A673 (cell line): ENCODE data around the gene TESK2. TPM values are rescaled to one million over a fixed set of nuclear protein-coding genes. Genes with fewer than 3 reads are reported as not detected.
"Not testable (repeated sequence)": the region's sequence is repeated elsewhere in the genome, so short reads cannot be mapped to it uniquely, and the experiment has no call there.

Source experiments
- BruUV-seq: library from RNA; stranded (reverse); fragments of 400-500 nt; replicated peaks from 2 replicates; lab custom pipeline; 2021; lab: Mats Ljungman, UMichigan
- CTCF ChIA-PET: fragments of 300-600 bp; sonication (Branson Sonifier 250); formaldehyde crosslinking; loops from one replicate; lab custom pipeline; 2022; ENCODE audit warnings: antibody characterized with exemption; lab: Charles Lee
- POLR2A ChIA-PET: fragments of 300-600 bp; sonication (Branson Sonifier 250); formaldehyde crosslinking; loops from one replicate; lab custom pipeline; 2022; ENCODE audit warnings: antibody characterized with exemption; ENCODE audit not compliant: low non-redundant PET; lab: Charles Lee
- DNase-seq: peaks from one replicate; pipeline ENCODE4 v3.0.0-alpha.2; 2015; ENCODE audit warnings: low spot score
- H3K27ac ChIP-seq: fragments of 200-600 bp; sonication (generic); 2 replicates; pipeline ENCODE4 v1.5.1; 2016; ENCODE audit warnings: mixed run types, low read depth, mild to moderate bottlenecking, mixed read lengths, antibody characterized with exemption, low read length; ENCODE audit not compliant: poor library complexity, severe bottlenecking
- H3K27me3 ChIP-seq: fragments of 200-600 bp; sonication (generic); replicated peaks from 2 replicates; pipeline ENCODE4 v1.6.1; 2017; ENCODE audit warnings: mixed run types, low read depth, mild to moderate bottlenecking, mixed read lengths, antibody characterized with exemption, low read length; ENCODE audit not compliant: insufficient read depth, poor library complexity
- H3K36me3 ChIP-seq: fragments of 200-600 bp; sonication (generic); 2 replicates; pipeline ENCODE4 v1.6.1; 2016; ENCODE audit warnings: mixed run types, mild to moderate bottlenecking, mixed read lengths, antibody characterized with exemption, low read length; ENCODE audit not compliant: insufficient read depth, poor library complexity, severe bottlenecking
- H3K4me1 ChIP-seq: fragments of 200-600 bp; sonication (generic); 2 replicates; pipeline ENCODE4 v1.6.1; 2017; ENCODE audit warnings: mixed run types, mild to moderate bottlenecking, mixed read lengths, antibody characterized with exemption, low read length; ENCODE audit not compliant: insufficient read depth, poor library complexity, severe bottlenecking
- H3K4me3 ChIP-seq: fragments of 200-600 bp; sonication (generic); 2 replicates; pipeline ENCODE4 v1.5.1; 2016; ENCODE audit warnings: low read depth, mixed run types, mild to moderate bottlenecking, mixed read lengths, low read length; ENCODE audit not compliant: poor library complexity, severe bottlenecking
- H3K9me3 ChIP-seq: fragments of 200-600 bp; sonication (generic); 2 replicates; pipeline ENCODE4 v1.6.1; 2016; ENCODE audit warnings: mixed run types, low read depth, mild to moderate bottlenecking, mixed read lengths, antibody characterized with exemption, low read length; ENCODE audit not compliant: poor library complexity, severe bottlenecking
- CTCF ChIP-seq: fragments of 300-800, 200-600 bp; sonication (generic); conservative IDR thresholded peaks from 2 replicates; pipeline ENCODE4 v1.5.1; 2017; ENCODE audit warnings: low read depth, mild to moderate bottlenecking, antibody characterized with exemption, low read length, moderate library complexity, mixed read lengths
- EZH2 ChIP-seq: fragments of 200-600 bp; sonication (generic); IDR thresholded peaks from 2 replicates; pipeline ENCODE4 v1.6.1; 2017; ENCODE audit warnings: borderline replicate concordance, low read depth, mild to moderate bottlenecking, mixed read lengths, antibody characterized with exemption, low read length; ENCODE audit not compliant: poor library complexity, severe bottlenecking
- intact Hi-C: fragments of 100-400 bp; cut with micrococcal nuclease; formaldehyde crosslinking; loops from one replicate; pipeline ENCODE4 v1.10.0; 2022; ENCODE audit not compliant: unreplicated experiment
- total RNA-seq: library from RNA; stranded (reverse); gene quantifications from 2 replicates; pipeline ENCODE4 v1.2.3, GENCODE V29; 2021

The TESK2 gene
- total RNA-seq, 1 experiment from 2014 or later = 0.75 TPM

- H3K36me3 ChIP-seq = no peaks in the 10 kb centered on the region
- peak overlapping the region; percentile 56 for H3K4me3 ChIP-seq
- no peaks in the 10 kb centered on the region for H3K9me3 ChIP-seq
- no peak for DNase-seq
- TF ChIP-seq EZH2 = no peak
- TF ChIP-seq CTCF = no peak
- peaks cover 3% of the 10 kb centered on the region for H3K4me1 ChIP-seq
- CTCF ChIA-PET = interaction anchor here (0.7 to 2.1 kb wide), 5 partner anchors 131 to 477 kb away, joined by 3 to 8 read pairs (median 4); no protein-coding TSS in a partner anchor
- H3K27me3 ChIP-seq = peaks cover 16% of the 10 kb centered on the region
- H3K27ac ChIP-seq = no peak overlapping the region
- POLR2A ChIA-PET = interaction anchor here (1.0 kb wide), 1 partner anchor 30 kb away, joined by 5 read pairs; the partner anchor contains the start of gene PRDX1
- no TSS peak for BruUV-seq
- intact Hi-C loops = loop anchor here (1.0 to 5.0 kb wide), 3 partner anchors 9 to 189 kb away; partner anchors contain the start of genes CCDC163, MMACHC, MUTYH and TOE1
Observed at GRCh38 chr1:45491487-45492260, 711 bp upstream of the TESK2 start.

GRCh38 chr1:45490121-45490625 is 790 bp downstream of the TESK2 start:
- TF ChIP-seq EZH2 = no peak
- no peak for TF ChIP-seq CTCF
- BruUV-seq = no TSS peak
- Histone ChIP-seq H3K4me3 (peak overlapping the region; percentile 56), H3K27ac (no peak overlapping the region), H3K27me3 (peaks cover 16% of the 10 kb centered on the region), H3K4me1 (peaks cover 3% of the 10 kb centered on the region), H3K9me3 (no peaks in the 10 kb centered on the region), H3K36me3 (no peaks in the 10 kb centered on the region)
- POLR2A ChIA-PET = interaction anchor here (0.7 kb wide), 1 partner anchor 331 kb away, joined by 3 read pairs; no protein-coding TSS in a partner anchor
- CTCF ChIA-PET = interaction anchor here (0.6 kb wide), 1 partner anchor 754 kb away, joined by 6 read pairs; no protein-coding TSS in a partner anchor
- intact Hi-C loops = loop anchor here (5.0 kb wide), 2 partner anchors 148 to 188 kb away; partner anchors contain the start of genes MUTYH and TOE1
- peak; percentile 21 for DNase-seq

GRCh38 chr1:45489379-45489778 is 1.6 kb downstream of the TESK2 start:
- POLR2A ChIA-PET = interaction anchor here (0.7 kb wide), 1 partner anchor 332 kb away, joined by 3 read pairs; no protein-coding TSS in a partner anchor
- H3K4me1 ChIP-seq, H3K27ac ChIP-seq, H3K4me3 ChIP-seq, H3K9me3 ChIP-seq, BruUV-seq, DNase-seq, H3K36me3 ChIP-seq, CTCF ChIA-PET, intact Hi-C loops: not testable (repeated sequence)
- H3K27me3 ChIP-seq = peaks cover 16% of the 10 kb centered on the region
